ENCODE data around the gene MLIP. TPM values are rescaled to one million over a fixed set of nuclear protein-coding genes. Genes with fewer than 3 reads are reported as not detected.

The MLIP gene
- total RNA-seq, 4 donors from 2014 or later, result 0.54 to 0.62 TPM; not detected in 2

GRCh38 chr6:54109586-54109985 lies 1.7 kb upstream of the MLIP start:
- TF ChIP-seq EP300 (IDR thresholded peaks at IDR 0.05) (no peak), POLR2AphosphoS5 (IDR thresholded peaks at IDR 0.05) (no peak), POLR2A (IDR thresholded peaks at IDR 0.05) (no peak), CTCF (IDR thresholded peaks at IDR 0.05) (no peak)
- no peaks in the 10 kb centered on the region for H3K36me3 ChIP-seq
- H3K4me3 ChIP-seq, result no peak overlapping the region
- H3K4me1 ChIP-seq, result peaks cover 0 to 8% (median 3%) of the 10 kb centered on the region in 3 donors
- no peak overlapping the region for H3K27ac ChIP-seq
- WGBS, 2 donors (ENCODE audit: low coverage in 1 of 2), result 86 to 100% methylated on average over 2 of the region's 3 CpGs
- no peaks in the 10 kb centered on the region for H3K27me3 ChIP-seq
- no peak for ATAC-seq
- H3K9me3 ChIP-seq, result no peaks in the 10 kb centered on the region

- no peak for ATAC-seq
- Histone ChIP-seq H3K9me3 (no peaks in the 10 kb centered on the region), H3K27me3 (no peaks in the 10 kb centered on the region), H3K27ac (no peak overlapping the region), H3K36me3 (no peaks in the 10 kb centered on the region), H3K4me3 (no peak overlapping the region), H3K4me1 (peaks cover 0 to 8% (median 3%) of the 10 kb centered on the region in 3 donors)
- 48 to 78% methylated on average over 1 of the region's 1 CpG for WGBS, 2 donors (ENCODE audit: low coverage in 1 of 2)
- no peak for TF ChIP-seq POLR2A (IDR thresholded peaks at IDR 0.05)
- no peak for TF ChIP-seq POLR2AphosphoS5 (IDR thresholded peaks at IDR 0.05)
- TF ChIP-seq CTCF (IDR thresholded peaks at IDR 0.05), result no peak
- TF ChIP-seq EP300 (IDR thresholded peaks at IDR 0.05), result no peak
Measured at GRCh38 chr6:54112151-54112650, 958 bp downstream of the MLIP start.

GRCh38 chr6:54114991-54115390 lies 3.7 kb downstream of the MLIP start:
- no peak for ATAC-seq
- peaks cover 0 to 3% (median 0%) of the 10 kb centered on the region in 3 donors for H3K4me1 ChIP-seq
- H3K4me3 ChIP-seq, result no peak overlapping the region
- H3K36me3 ChIP-seq, result no peaks in the 10 kb centered on the region
- no peak overlapping the region for H3K27ac ChIP-seq
- TF ChIP-seq POLR2A (IDR thresholded peaks at IDR 0.05), result no peak
- no peak for TF ChIP-seq CTCF (IDR thresholded peaks at IDR 0.05)
- TF ChIP-seq POLR2AphosphoS5 (IDR thresholded peaks at IDR 0.05), result no peak
- TF ChIP-seq EP300 (IDR thresholded peaks at IDR 0.05), result no peak
- no peaks in the 10 kb centered on the region for H3K27me3 ChIP-seq
- no peaks in the 10 kb centered on the region for H3K9me3 ChIP-seq
- 71 to 85% methylated on average over 1 of the region's 1 CpG for WGBS, 2 donors (ENCODE audit: low coverage in 1 of 2)

- Histone ChIP-seq H3K27me3 (no peaks in the 10 kb centered on the region), H3K4me1 (peaks cover 0 to 3% (median 0%) of the 10 kb centered on the region in 3 donors), H3K4me3 (no peak overlapping the region), H3K36me3 (no peaks in the 10 kb centered on the region), H3K27ac (no peak overlapping the region), H3K9me3 (no peaks in the 10 kb centered on the region)
- WGBS, 2 donors (ENCODE audit: low coverage in 1 of 2), result 43 to 86% methylated on average over 1 of the region's 1 CpG
- TF ChIP-seq POLR2AphosphoS5 (IDR thresholded peaks at IDR 0.05), result no peak
- TF ChIP-seq CTCF (IDR thresholded peaks at IDR 0.05), result no peak
- TF ChIP-seq EP300 (IDR thresholded peaks at IDR 0.05), result no peak
- TF ChIP-seq POLR2A (IDR thresholded peaks at IDR 0.05), result no peak
- ATAC-seq, result no peak
Measured at GRCh38 chr6:54115966-54116365, 4.7 kb downstream of the MLIP start.

GRCh38 chr6:54118117-54118516 lies 6.9 kb downstream of the MLIP start:
- Histone ChIP-seq H3K36me3 (no peaks in the 10 kb centered on the region), H3K27me3 (no peaks in the 10 kb centered on the region), H3K27ac (no peak overlapping the region), H3K4me3 (no peak overlapping the region), H3K4me1 (no peaks in the 10 kb centered on the region), H3K9me3 (no peaks in the 10 kb centered on the region)
- ATAC-seq, result no peak
- TF ChIP-seq EP300 (IDR thresholded peaks at IDR 0.05) (no peak), POLR2AphosphoS5 (IDR thresholded peaks at IDR 0.05) (no peak), CTCF (IDR thresholded peaks at IDR 0.05) (no peak), POLR2A (IDR thresholded peaks at IDR 0.05) (no peak)
- WGBS, 2 donors (ENCODE audit: low coverage in 1 of 2), result 88 to 100% methylated on average over 2 of the region's 2 CpGs

Data from gastroesophageal sphincter (tissue), 4 donors.